ENCODE measurements around the gene CTDSP1.

The CTDSP1 gene

GRCh38 chr2:218399391-218400166, at the start of gene CTDSP1:
Gene CTDSP1, plus strand, starts transcription at chr2:218399868. Its CDS starts 223 bp downstream, at chr2:218400091.
- no peak for FAIRE-seq

- no peak for FAIRE-seq
These were observed 45.6 kb upstream of the CTDSP1 start for GRCh38 chr2:218354045-218354444.

GRCh38 chr2:218354850-218355443, 44.7 kb upstream of the CTDSP1 start:
- no peak for FAIRE-seq

GRCh38 chr2:218357236-218358177, 42.2 kb upstream of the CTDSP1 start:
- FAIRE-seq, result no peak

GRCh38 chr2:218360453-218360852, 39.2 kb upstream of the CTDSP1 start:
- FAIRE-seq, result no peak

- no peak for FAIRE-seq
These were observed 37.1 kb upstream of the CTDSP1 start for GRCh38 chr2:218362606-218363005.

- no peak for FAIRE-seq
These were observed 35.9 kb upstream of the CTDSP1 start for GRCh38 chr2:218363736-218364135.

GRCh38 chr2:218364196-218364595, 35.5 kb upstream of the CTDSP1 start:
- no peak for FAIRE-seq

- no peak for FAIRE-seq
These were observed 32.9 kb upstream of the CTDSP1 start for GRCh38 chr2:218366621-218367414.

- FAIRE-seq, result no peak
These were observed 32.1 kb upstream of the CTDSP1 start for GRCh38 chr2:218367415-218368149.

GRCh38 chr2:218368150-218368528, 31.5 kb upstream of the CTDSP1 start:
- no peak for FAIRE-seq

GRCh38 chr2:218368621-218369153, 31.0 kb upstream of the CTDSP1 start:
- no peak for FAIRE-seq

GRCh38 chr2:218369330-218369729, 30.3 kb upstream of the CTDSP1 start:
- no peak for FAIRE-seq

- FAIRE-seq, result no peak
These were observed 29.1 kb upstream of the CTDSP1 start for GRCh38 chr2:218370410-218371063.

- no peak for FAIRE-seq
These were observed 27.7 kb upstream of the CTDSP1 start for GRCh38 chr2:218371983-218372350.

GRCh38 chr2:218374795-218375194, 24.9 kb upstream of the CTDSP1 start:
- FAIRE-seq, result no peak

GRCh38 chr2:218375212-218375611, 24.5 kb upstream of the CTDSP1 start:
- FAIRE-seq, result no peak

GRCh38 chr2:218378053-218378452, 21.6 kb upstream of the CTDSP1 start:
- FAIRE-seq, result no peak

- no peak for FAIRE-seq
These were observed 17.7 kb upstream of the CTDSP1 start, which contains the start of gene SLC11A1 for GRCh38 chr2:218381916-218382366. Gene SLC11A1, plus strand, starts transcription at chr2:218382273. Its CDS starts 96 bp downstream, at chr2:218382369.

- FAIRE-seq, result no peak
These were observed 16.9 kb upstream of the CTDSP1 start for GRCh38 chr2:218382785-218383184.

Measured in islet of Langerhans (tissue), 1 donor.